AG08395 (cell line): ENCODE measurements around the gene MYOM3.
A peak's percentile ranks its signal among the peaks of the same experiment; 100 is the strongest.

ENCODE experiments used
- DNase-seq: peaks from one replicate; pipeline ENCODE4 v3.0.0; 2012; ENCODE audit warnings: mixed read lengths, low spot score

The MYOM3 gene

GRCh38 chr1:24111996-24112779, at the start of gene MYOM3:
MYOM3 (minus strand) TSS chr1:24112135; CDS start chr1:24108636, 3,499 bp downstream.
- DNase-seq: peak; percentile 84

- DNase-seq: no peak
These were observed 49.3 kb upstream of the MYOM3 start for GRCh38 chr1:24161270-24161669.

GRCh38 chr1:24159366-24159765, 47.4 kb upstream of the MYOM3 start:
- no peak for DNase-seq

GRCh38 chr1:24157918-24158481, 46.1 kb upstream of the MYOM3 start:
- peak; percentile 45 for DNase-seq

- DNase-seq: no peak
These were observed 44.8 kb upstream of the MYOM3 start for GRCh38 chr1:24156542-24157260.

GRCh38 chr1:24155011-24155782, 43.3 kb upstream of the MYOM3 start:
- DNase-seq: no peak

- no peak for DNase-seq
These were observed 42.3 kb upstream of the MYOM3 start for GRCh38 chr1:24154215-24154614.

- DNase-seq: no peak
These were observed 40.9 kb upstream of the MYOM3 start for GRCh38 chr1:24152631-24153494.

GRCh38 chr1:24151175-24151533, 39.2 kb upstream of the MYOM3 start:
- no peak for DNase-seq

- peak; percentile 82 for DNase-seq
These were observed 38.6 kb upstream of the MYOM3 start for GRCh38 chr1:24150234-24151174.

GRCh38 chr1:24149866-24150233, 37.9 kb upstream of the MYOM3 start:
- peak; percentile 80 for DNase-seq

GRCh38 chr1:24147816-24148215, 35.9 kb upstream of the MYOM3 start:
- DNase-seq: no peak

GRCh38 chr1:24147194-24147593, 35.3 kb upstream of the MYOM3 start:
- DNase-seq: no peak

- DNase-seq: peak; percentile 55
These were observed 30.9 kb upstream of the MYOM3 start, which contains the start of gene IL22RA1 for GRCh38 chr1:24142546-24143534. IL22RA1 (minus strand) TSS chr1:24143140; CDS start chr1:24143082, 58 bp downstream.

- DNase-seq: no peak
These were observed 29.5 kb upstream of the MYOM3 start for GRCh38 chr1:24141311-24141997.

- DNase-seq: no peak
These were observed 28.8 kb upstream of the MYOM3 start for GRCh38 chr1:24140741-24141181.

- DNase-seq: no peak
These were observed 28.0 kb upstream of the MYOM3 start for GRCh38 chr1:24139841-24140425.

- no peak for DNase-seq
These were observed 27.2 kb upstream of the MYOM3 start for GRCh38 chr1:24139222-24139489.
